Activated B cell treated with CpG ODN at 0.5 μM for 24 hours (primary cell): ENCODE results near the gene CEBPB. TPM values are rescaled to one million over a fixed set of nuclear protein-coding genes. Genes with fewer than 3 reads are reported as not detected.

Source experiments
- ATAC-seq: fragments of 200-7000 bp; cut with Tn5 transposase; one replicate; pipeline ENCODE4 v1.10.0; 2021; ENCODE audit warnings: low read depth, mild to moderate bottlenecking, moderate library complexity
- CTCF ChIA-PET: fragments of 350-600 bp; sonication (Branson Sonifier 250); formaldehyde crosslinking; loops from one replicate; lab custom pipeline; 2021; ENCODE audit warnings: antibody characterized with exemption; lab: Charles Lee
- POLR2A ChIA-PET: fragments of 350-600 bp; sonication (Branson Sonifier 250); formaldehyde crosslinking; loops from one replicate; lab custom pipeline; 2021; ENCODE audit warnings: antibody characterized with exemption; lab: Charles Lee
- DNase-seq: peaks from one replicate; pipeline ENCODE4 v3.0.0; 2022
- H3K27ac Mint-ChIP-seq: one replicate; pipeline ENCODE4 v1.8.0; 2020; ENCODE audit warnings: mixed read lengths
- H3K27me3 Mint-ChIP-seq: one replicate; pipeline ENCODE4 v1.8.0; 2021; ENCODE audit warnings: mixed read lengths
- H3K36me3 Mint-ChIP-seq: one replicate; pipeline ENCODE4 v1.8.0; 2021; ENCODE audit warnings: low read depth, mixed read lengths
- H3K4me1 Mint-ChIP-seq: one replicate; pipeline ENCODE4 v1.8.0; 2021; ENCODE audit warnings: mixed read lengths
- H3K4me3 Mint-ChIP-seq: one replicate; pipeline ENCODE4 v1.8.0; 2020; ENCODE audit warnings: mild to moderate bottlenecking, mixed read lengths
- H3K9me3 Mint-ChIP-seq: one replicate; pipeline ENCODE4 v1.8.0; 2020; ENCODE audit warnings: mixed read lengths
- intact Hi-C: fragments of 100-400 bp; cut with micrococcal nuclease; formaldehyde crosslinking; loops from one replicate; pipeline ENCODE4 v1.15.1; 2024
- total RNA-seq: library from RNA; stranded (reverse); gene quantifications from 2 replicates; pipeline ENCODE4 v1.2.3, GENCODE V29; 2022
- TF ChIP-seq, protein P1 (sequence below): fragments of 200-600 bp; IDR thresholded peaks from one replicate; pipeline ENCODE4 v1.8.0; 2022; ENCODE audit warnings: antibody characterized with exemption, mild to moderate bottlenecking

Gene CEBPB
- total RNA-seq, 1 donor from 2014 or later, result 23.5 TPM

DNA sequence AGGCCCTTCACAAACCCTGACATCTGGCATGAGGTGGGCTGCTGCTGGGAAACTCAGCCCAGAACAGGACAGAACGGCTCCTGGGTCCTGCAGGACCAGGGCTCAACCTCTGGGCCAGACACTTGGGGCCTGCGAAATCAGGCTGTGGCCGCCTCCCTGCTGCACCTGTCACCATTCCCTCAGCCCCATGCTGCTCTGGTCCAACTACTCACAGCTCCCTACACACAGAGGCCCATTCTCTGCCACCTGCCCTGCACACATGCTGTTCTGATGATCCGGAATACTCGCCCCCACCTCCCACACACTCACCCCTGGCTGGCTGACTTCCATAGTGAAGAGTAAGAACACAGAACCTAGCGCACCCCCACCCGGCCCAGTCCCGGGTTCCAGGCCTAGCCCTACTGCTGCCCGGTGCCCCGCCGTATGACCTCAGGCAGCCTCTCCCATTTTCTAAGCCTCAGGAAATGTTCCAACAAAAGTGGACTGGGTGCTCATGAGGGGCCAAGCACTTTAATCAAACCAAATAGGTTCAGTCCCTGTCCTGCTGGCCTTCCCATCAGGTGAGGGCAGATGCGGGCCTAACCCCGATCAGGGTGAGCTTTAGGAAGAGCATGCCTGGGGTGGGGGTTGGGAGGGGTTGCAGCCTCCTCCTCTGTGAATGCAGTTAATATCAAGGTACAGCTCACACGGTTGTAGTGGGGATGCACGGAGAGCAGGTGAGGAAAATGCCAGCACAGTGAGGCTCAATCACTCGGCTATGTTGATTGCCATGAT is 41.0 kb upstream of the CEBPB start:
- TF ChIP-seq, protein P1, sequence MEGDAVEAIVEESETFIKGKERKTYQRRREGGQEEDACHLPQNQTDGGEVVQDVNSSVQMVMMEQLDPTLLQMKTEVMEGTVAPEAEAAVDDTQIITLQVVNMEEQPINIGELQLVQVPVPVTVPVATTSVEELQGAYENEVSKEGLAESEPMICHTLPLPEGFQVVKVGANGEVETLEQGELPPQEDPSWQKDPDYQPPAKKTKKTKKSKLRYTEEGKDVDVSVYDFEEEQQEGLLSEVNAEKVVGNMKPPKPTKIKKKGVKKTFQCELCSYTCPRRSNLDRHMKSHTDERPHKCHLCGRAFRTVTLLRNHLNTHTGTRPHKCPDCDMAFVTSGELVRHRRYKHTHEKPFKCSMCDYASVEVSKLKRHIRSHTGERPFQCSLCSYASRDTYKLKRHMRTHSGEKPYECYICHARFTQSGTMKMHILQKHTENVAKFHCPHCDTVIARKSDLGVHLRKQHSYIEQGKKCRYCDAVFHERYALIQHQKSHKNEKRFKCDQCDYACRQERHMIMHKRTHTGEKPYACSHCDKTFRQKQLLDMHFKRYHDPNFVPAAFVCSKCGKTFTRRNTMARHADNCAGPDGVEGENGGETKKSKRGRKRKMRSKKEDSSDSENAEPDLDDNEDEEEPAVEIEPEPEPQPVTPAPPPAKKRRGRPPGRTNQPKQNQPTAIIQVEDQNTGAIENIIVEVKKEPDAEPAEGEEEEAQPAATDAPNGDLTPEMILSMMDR, result no peak
- H3K27ac Mint-ChIP-seq, result no peak overlapping the region
- DNase-seq (no peak), ATAC-seq (no peak)
- no peaks in the 10 kb centered on the region for H3K27me3 Mint-ChIP-seq
- H3K36me3 Mint-ChIP-seq, result peaks cover 20% of the 10 kb centered on the region
- CTCF ChIA-PET, result interaction anchor here (0.7 to 0.8 kb wide), 2 partner anchors 17 to 30 kb away, joined by 3 to 4 read pairs; no protein-coding TSS in a partner anchor
- H3K4me1 Mint-ChIP-seq, result peaks cover 66% of the 10 kb centered on the region
- no peak overlapping the region for H3K4me3 Mint-ChIP-seq
- no peaks in the 10 kb centered on the region for H3K9me3 Mint-ChIP-seq
- intact Hi-C loops, result no loop called here
- POLR2A ChIA-PET, result no interaction called here

DNA sequence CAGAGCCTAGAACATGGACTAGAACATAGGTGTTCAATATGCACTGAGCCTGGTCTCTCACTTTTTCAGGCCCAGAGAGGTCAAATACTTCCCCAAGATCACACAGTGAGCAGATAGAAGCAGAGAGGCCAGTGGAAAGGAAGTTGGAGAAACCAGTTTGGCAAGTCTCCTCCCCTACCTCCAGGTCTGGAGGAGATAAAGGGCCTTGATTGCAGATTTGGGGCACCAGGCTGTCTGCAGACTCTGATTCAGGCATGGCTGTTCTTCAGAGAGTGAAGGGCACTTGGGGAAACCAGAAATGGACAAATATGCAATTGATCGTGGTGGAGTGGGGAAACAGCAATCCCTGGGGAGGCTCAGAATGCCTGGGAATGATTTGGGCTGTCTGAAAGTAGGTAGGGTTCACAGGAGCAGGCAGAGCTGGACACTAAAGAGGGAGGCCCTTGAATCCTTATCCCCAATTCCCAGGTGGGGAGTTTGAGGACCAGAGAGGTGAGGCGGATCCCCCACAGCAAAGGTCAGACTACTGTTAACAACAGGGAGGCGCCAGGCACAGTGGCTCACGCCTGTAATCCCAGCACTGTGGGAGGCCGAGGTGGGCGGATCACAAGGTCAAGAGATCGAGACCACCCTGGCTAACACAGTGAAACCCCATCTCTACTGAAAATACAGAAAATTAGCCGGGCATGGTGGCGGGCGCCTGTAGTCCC is 39.4 kb upstream of the CEBPB start:
- ChIA-PET POLR2A (no interaction called here), CTCF (no interaction called here)
- Mint-ChIP-seq H3K4me1 (peaks cover 59% of the 10 kb centered on the region), H3K27ac (no peak overlapping the region), H3K9me3 (no peaks in the 10 kb centered on the region), H3K27me3 (no peaks in the 10 kb centered on the region), H3K4me3 (peak overlapping the region; percentile 32), H3K36me3 (peaks cover 20% of the 10 kb centered on the region)
- ATAC-seq (no peak), DNase-seq (no peak)
- intact Hi-C loops, result no loop called here
- TF ChIP-seq, protein P1, result no peak

- CTCF ChIA-PET, result interaction anchor here (0.7 to 3.1 kb wide), 5 partner anchors 8 to 81 kb away, joined by 3 to 29 read pairs (median 7); no protein-coding TSS in a partner anchor
- Mint-ChIP-seq H3K27ac (peak overlapping the region; percentile 59), H3K4me1 (peaks cover 45% of the 10 kb centered on the region), H3K36me3 (peaks cover 16% of the 10 kb centered on the region), H3K27me3 (no peaks in the 10 kb centered on the region), H3K4me3 (peak overlapping the region; percentile 85), H3K9me3 (no peaks in the 10 kb centered on the region)
- DNase-seq, result no peak
- TF ChIP-seq, protein P1, result no peak
- no peak for ATAC-seq
- POLR2A ChIA-PET, result interaction anchor here (0.6 to 2.6 kb wide), 8 partner anchors 8 to 577 kb away, joined by 3 to 15 read pairs (median 10); partner anchors contain the start of genes RNF114 and UBE2V1
- intact Hi-C loops, result loop anchor here (1.0 kb wide), 2 partner anchors 14 to 39 kb away; partner anchors contain the start of gene UBE2V1
Measured at GRCh38 chr20:50152394-50153152, 38.1 kb upstream of the CEBPB start.

DNA sequence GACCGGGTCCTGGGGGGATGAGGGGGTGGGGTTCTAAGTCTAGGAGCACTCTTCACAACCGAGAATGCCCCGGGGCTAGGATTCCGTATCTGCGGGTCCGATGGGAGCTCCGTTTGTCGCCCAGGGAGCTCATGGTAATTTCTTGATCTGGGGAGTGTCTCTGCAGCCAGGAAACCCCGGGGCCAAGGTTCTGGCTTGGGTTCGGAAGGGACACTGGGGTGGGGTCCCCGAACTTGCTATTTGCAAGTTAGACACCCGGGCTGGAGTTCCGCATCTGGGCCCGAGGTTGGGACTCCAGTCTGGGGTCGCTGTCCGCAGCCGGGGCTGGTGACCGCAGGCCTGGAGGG is 37.5 kb upstream of the CEBPB start:
- intact Hi-C loops, result loop anchor here (1.0 kb wide), 2 partner anchors 13 to 40 kb away; partner anchors contain the start of gene UBE2V1
- H3K27ac Mint-ChIP-seq, result peak overlapping the region; percentile 59
- ATAC-seq (no peak), DNase-seq (no peak)
- no peaks in the 10 kb centered on the region for H3K9me3 Mint-ChIP-seq
- POLR2A ChIA-PET, result interaction anchor here (0.7 to 2.6 kb wide), 11 partner anchors 9 to 340 kb away, joined by 3 to 15 read pairs (median 10); partner anchors contain the start of genes RNF114 and UBE2V1
- H3K27me3 Mint-ChIP-seq, result no peaks in the 10 kb centered on the region
- H3K4me1 Mint-ChIP-seq, result peaks cover 41% of the 10 kb centered on the region
- H3K4me3 Mint-ChIP-seq, result peak overlapping the region; percentile 85
- TF ChIP-seq, protein P1, result no peak
- CTCF ChIA-PET, result interaction anchor here (0.7 to 3.1 kb wide), 8 partner anchors 9 to 82 kb away, joined by 3 to 29 read pairs (median 7); no protein-coding TSS in a partner anchor
- H3K36me3 Mint-ChIP-seq, result peaks cover 16% of the 10 kb centered on the region
